Activated CD4-positive, alpha-beta T cell treated with anti-CD3 and anti-CD28 coated beads, Interleukin-2, amount 10 ng/mL, durations not matched to agents 24 days and 14 days (primary cell): Measurements from ENCODE around the gene GALNT2. TPM values are rescaled to one million over a fixed set of nuclear protein-coding genes. Genes with fewer than 3 reads are reported as not detected.

Source experiments
- DNase-seq: peaks from one replicate; pipeline ENCODE4 v3.0.0; 2022
- H3K27ac Mint-ChIP-seq: one replicate; pipeline ENCODE4 v1.8.0; 2022; ENCODE audit warnings: mild to moderate bottlenecking, mixed read lengths
- H3K27me3 Mint-ChIP-seq: one replicate; pipeline ENCODE4 v1.8.0; 2022; ENCODE audit warnings: mixed read lengths
- H3K36me3 Mint-ChIP-seq: one replicate; pipeline ENCODE4 v1.8.0; 2022; ENCODE audit warnings: low read depth, mild to moderate bottlenecking, mixed read lengths
- H3K4me1 Mint-ChIP-seq: one replicate; pipeline ENCODE4 v1.8.0; 2021; ENCODE audit warnings: mixed read lengths
- H3K4me3 Mint-ChIP-seq: one replicate; pipeline ENCODE4 v1.8.0; 2022; ENCODE audit warnings: mild to moderate bottlenecking, moderate library complexity, mixed read lengths
- H3K9me3 Mint-ChIP-seq: one replicate; pipeline ENCODE4 v1.8.0; 2021; ENCODE audit warnings: mixed read lengths
- intact Hi-C: fragments of 100-400 bp; cut with micrococcal nuclease; formaldehyde crosslinking; loops from one replicate; pipeline ENCODE4 v1.15.1; 2023
- total RNA-seq: library from RNA; stranded (reverse); gene quantifications from 2 replicates; pipeline ENCODE4 v1.2.3, GENCODE V29; 2022

Gene GALNT2
- total RNA-seq, 1 donor from 2014 or later = 72.4 TPM

- intact Hi-C loops = no loop called here
- no peak overlapping the region for H3K27ac Mint-ChIP-seq
- H3K4me1 Mint-ChIP-seq = peaks cover 9% of the 10 kb centered on the region
- H3K9me3 Mint-ChIP-seq = no peaks in the 10 kb centered on the region
- peaks cover 6% of the 10 kb centered on the region for H3K36me3 Mint-ChIP-seq
- H3K4me3 Mint-ChIP-seq = no peak overlapping the region
- H3K27me3 Mint-ChIP-seq = no peaks in the 10 kb centered on the region
- no peak for DNase-seq
These were observed 159.2 kb downstream of the GALNT2 start for GRCh38 chr1:230226007-230226800.

DNA sequence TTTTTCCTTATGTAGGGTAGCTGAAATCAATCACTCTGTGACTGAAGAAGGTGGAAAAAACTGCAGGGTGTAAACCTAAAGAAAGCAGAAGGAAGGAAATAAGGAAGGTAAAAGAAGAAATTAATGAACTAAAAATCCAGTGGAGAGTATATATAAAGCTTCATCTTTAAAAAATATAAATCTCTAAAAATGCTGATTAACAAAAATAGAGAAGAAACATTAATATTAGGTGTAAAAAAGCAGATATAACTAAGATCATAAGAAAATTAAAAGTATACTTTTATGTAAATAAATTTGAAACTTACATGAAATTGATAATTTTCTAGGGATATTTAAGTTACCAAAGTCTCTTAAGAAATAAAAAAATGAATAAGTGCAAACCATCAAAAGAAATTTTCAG lies 159.8 kb downstream of the GALNT2 start:
- DNase-seq = no peak
- Mint-ChIP-seq H3K27ac (no peak overlapping the region), H3K9me3 (no peaks in the 10 kb centered on the region), H3K4me3 (no peak overlapping the region), H3K27me3 (no peaks in the 10 kb centered on the region), H3K4me1 (peaks cover 13% of the 10 kb centered on the region), H3K36me3 (peaks cover 6% of the 10 kb centered on the region)
- intact Hi-C loops = no loop called here

DNA sequence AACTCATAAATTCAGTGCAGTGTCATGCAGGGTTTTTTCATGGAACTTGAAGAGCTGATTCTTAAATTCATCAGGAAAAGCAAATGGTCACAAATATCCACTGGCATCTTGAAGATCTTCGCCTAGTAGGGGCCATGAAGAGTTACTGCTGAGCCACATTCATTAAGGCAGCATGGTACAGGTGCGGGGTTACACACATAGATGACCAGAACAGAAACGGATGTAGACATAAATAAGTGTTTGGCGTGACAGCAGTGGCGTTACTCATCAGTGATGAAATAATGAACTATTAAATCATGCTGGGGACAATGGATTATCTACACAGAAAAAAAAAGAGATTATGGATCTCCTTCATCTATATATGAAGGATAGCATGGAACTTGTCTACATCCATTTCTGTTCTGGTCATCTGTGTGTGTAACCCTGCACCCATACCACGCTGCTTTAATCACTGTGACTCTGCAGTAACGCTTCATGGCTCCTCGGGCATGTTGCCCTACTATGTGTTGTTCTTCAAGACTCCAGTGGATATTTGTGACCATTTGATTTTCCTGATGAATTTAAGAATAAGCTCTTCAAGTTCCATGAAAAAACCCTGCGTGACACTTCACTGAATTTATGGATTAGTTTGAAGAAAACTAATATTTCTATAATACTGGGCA lies 161.3 kb downstream of the GALNT2 start:
- no peak for DNase-seq
- peaks cover 13% of the 10 kb centered on the region for H3K4me1 Mint-ChIP-seq
- peaks cover 5% of the 10 kb centered on the region for H3K36me3 Mint-ChIP-seq
- H3K4me3 Mint-ChIP-seq = no peak overlapping the region
- no peaks in the 10 kb centered on the region for H3K9me3 Mint-ChIP-seq
- no peaks in the 10 kb centered on the region for H3K27me3 Mint-ChIP-seq
- no peak overlapping the region for H3K27ac Mint-ChIP-seq
- intact Hi-C loops = no loop called here

GRCh38 chr1:230230273-230230672 lies 163.2 kb downstream of the GALNT2 start:
- Mint-ChIP-seq H3K4me1 (peaks cover 13% of the 10 kb centered on the region), H3K36me3 (peaks cover 7% of the 10 kb centered on the region), H3K9me3 (no peaks in the 10 kb centered on the region), H3K4me3 (no peak overlapping the region), H3K27me3 (no peaks in the 10 kb centered on the region), H3K27ac (no peak overlapping the region)
- intact Hi-C loops = no loop called here
- no peak for DNase-seq

- Mint-ChIP-seq H3K36me3 (peaks cover 15% of the 10 kb centered on the region), H3K4me1 (peaks cover 11% of the 10 kb centered on the region), H3K4me3 (no peak overlapping the region), H3K27me3 (no peaks in the 10 kb centered on the region), H3K9me3 (no peaks in the 10 kb centered on the region), H3K27ac (peak overlapping the region; percentile 81)
- intact Hi-C loops = no loop called here
- no peak for DNase-seq
These were observed 164.1 kb downstream of the GALNT2 start for GRCh38 chr1:230230948-230231773.

DNA sequence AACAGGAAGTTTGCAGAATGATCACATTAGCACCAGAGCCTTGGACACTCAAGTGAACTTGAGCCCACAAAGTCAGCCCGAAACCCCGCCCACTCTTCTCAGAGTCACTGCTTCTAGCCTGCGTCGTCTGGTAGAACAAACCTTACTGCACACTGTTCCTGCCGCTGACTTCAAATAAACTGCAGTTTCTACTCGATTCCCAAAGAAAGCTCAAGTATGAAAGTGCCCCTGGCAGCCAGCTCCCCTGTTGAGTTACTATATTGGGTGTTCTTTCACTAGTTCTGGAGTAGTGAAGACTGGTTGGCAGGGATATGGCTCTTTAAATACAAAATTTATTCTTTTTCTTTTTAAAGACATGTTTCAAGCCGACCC lies 164.7 kb downstream of the GALNT2 start:
- Mint-ChIP-seq H3K27ac (peak overlapping the region; percentile 81), H3K27me3 (no peaks in the 10 kb centered on the region), H3K9me3 (no peaks in the 10 kb centered on the region), H3K36me3 (peaks cover 19% of the 10 kb centered on the region), H3K4me3 (no peak overlapping the region), H3K4me1 (peaks cover 11% of the 10 kb centered on the region)
- intact Hi-C loops = no loop called here
- no peak for DNase-seq

DNA sequence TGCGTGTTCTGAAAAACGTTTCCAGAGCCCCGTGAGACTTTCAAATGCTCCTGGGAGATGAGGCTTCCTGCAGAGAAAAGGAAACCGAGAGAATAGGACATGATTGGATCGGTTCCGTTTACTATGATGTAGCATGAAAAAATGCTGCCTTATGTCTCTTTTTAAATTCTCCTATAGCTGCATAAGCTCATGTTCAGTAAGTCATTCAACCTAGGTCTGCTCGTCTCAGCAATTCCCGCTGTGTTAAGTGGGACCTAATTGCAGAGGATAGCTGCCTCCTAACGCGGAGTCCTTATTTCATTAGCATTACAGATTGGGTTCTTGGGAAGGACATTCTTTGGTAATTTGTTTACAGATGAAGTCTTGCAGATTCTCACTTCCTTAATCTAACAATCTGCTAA lies 165.3 kb downstream of the GALNT2 start:
- intact Hi-C loops = no loop called here
- Mint-ChIP-seq H3K27me3 (no peaks in the 10 kb centered on the region), H3K4me3 (no peak overlapping the region), H3K27ac (no peak overlapping the region), H3K9me3 (no peaks in the 10 kb centered on the region), H3K36me3 (peaks cover 26% of the 10 kb centered on the region), H3K4me1 (peaks cover 11% of the 10 kb centered on the region)
- DNase-seq = no peak

DNA sequence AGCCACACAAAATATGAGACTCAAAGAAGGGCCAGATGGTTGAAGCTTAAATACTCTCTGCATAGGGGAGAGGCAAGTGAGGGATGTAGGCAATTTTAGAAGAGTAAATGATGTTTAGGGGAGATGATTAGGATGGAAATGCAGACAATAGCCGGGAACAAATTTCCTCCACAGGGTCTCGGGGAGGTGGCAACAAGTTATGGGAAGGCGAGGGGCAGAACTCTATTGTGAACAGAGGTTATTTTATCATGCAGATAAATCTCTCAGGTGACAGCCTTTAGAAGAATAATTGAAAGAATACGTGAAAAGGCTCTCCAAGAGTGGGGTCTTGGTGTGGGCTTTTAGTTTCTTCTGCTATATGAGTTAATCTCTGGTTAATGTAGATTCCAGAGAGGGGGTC lies 166.7 kb downstream of the GALNT2 start:
- DNase-seq = no peak
- Mint-ChIP-seq H3K27me3 (no peaks in the 10 kb centered on the region), H3K9me3 (no peaks in the 10 kb centered on the region), H3K36me3 (peaks cover 34% of the 10 kb centered on the region), H3K4me3 (no peak overlapping the region), H3K27ac (no peak overlapping the region), H3K4me1 (peaks cover 14% of the 10 kb centered on the region)
- intact Hi-C loops = no loop called here

GRCh38 chr1:230235876-230236275 lies 168.8 kb downstream of the GALNT2 start:
- Mint-ChIP-seq H3K9me3 (no peaks in the 10 kb centered on the region), H3K27me3 (no peaks in the 10 kb centered on the region), H3K4me1 (peaks cover 23% of the 10 kb centered on the region), H3K27ac (no peak overlapping the region), H3K36me3 (peaks cover 42% of the 10 kb centered on the region), H3K4me3 (no peak overlapping the region)
- DNase-seq = no peak
- intact Hi-C loops = no loop called here

DNA sequence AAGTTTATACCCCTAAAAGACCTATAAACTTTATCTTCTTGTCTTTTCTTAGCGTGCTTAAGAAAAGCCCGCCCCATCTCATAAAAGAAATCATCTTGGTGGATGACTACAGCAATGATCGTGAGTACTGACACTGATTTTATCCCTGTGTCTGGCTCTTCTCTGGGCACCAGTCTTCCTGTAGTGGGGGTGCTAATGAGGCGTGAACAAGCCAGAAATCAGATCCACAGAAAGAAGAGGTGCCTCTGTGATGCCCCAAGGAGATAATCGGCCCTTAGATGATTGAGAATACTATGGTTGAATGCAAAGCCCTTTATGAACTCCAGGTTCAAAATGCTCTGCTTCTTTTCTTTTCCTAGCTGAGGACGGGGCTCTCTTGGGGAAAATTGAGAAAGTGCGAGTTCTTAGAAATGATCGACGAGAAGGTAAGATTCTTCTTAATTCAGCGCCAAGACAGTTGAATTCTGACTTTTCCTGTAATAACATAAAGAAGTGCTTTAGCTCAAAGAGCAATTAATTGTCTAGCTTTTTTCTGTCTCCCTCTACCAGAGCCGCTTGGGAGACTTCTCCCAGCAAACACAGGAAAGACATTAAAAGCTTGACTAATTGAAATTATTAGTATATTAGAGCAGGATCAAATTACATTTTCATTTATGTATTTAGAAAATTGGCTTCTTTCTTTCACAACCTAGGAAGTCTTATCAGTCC lies 169.4 kb downstream of the GALNT2 start:
- Mint-ChIP-seq H3K4me3 (no peak overlapping the region), H3K36me3 (peaks cover 44% of the 10 kb centered on the region), H3K27ac (no peak overlapping the region), H3K27me3 (no peaks in the 10 kb centered on the region), H3K4me1 (peaks cover 23% of the 10 kb centered on the region), H3K9me3 (peaks cover 4% of the 10 kb centered on the region)
- intact Hi-C loops = no loop called here
- DNase-seq = no peak

DNA sequence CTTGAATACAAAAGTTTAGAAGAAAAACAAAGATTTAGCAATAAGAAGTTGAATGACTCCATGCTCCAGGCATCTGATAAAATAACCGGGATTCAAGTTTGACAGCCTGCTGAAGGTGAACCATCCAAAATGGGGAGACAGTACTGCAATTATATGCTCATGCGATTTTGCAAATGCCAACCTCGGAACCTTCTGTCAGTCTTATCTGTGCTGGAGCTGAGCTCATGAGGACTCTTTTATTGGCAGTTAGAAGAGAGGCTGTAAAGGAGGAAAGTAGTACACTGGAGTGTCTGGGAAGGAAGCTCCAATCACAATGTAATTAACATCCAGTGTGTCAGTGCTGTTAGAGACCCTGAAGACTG lies 170.0 kb downstream of the GALNT2 start:
- Mint-ChIP-seq H3K27ac (no peak overlapping the region), H3K36me3 (peaks cover 49% of the 10 kb centered on the region)

DNA sequence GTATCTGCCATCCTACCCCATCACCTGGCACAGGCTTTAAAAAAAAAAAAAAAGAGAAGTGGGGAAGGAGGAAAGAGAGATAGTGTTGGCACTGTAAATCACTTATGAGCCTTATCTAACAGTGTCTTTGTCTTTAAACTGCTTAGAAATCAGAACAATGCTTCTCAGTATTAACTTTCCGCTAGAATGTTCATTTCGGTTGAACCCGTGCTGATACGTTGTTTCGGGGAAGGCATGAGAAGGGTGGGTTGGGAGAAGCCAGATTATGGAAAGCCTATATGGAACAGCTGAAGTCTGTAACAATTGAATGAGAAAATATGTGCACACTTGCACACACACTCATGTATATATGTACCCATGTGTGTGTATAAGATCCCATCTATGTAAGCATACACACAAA lies 170.8 kb downstream of the GALNT2 start:
- DNase-seq = no peak
- Mint-ChIP-seq H3K9me3 (peaks cover 4% of the 10 kb centered on the region), H3K4me1 (peaks cover 24% of the 10 kb centered on the region), H3K4me3 (no peak overlapping the region), H3K27ac (no peak overlapping the region), H3K27me3 (no peaks in the 10 kb centered on the region), H3K36me3 (peaks cover 52% of the 10 kb centered on the region)
- intact Hi-C loops = no loop called here

More for the DNA sequence above, 170.0 kb downstream of the GALNT2 start:
- DNase-seq = no peak
- Mint-ChIP-seq H3K4me3 (no peak overlapping the region), H3K9me3 (peaks cover 4% of the 10 kb centered on the region), H3K27me3 (no peaks in the 10 kb centered on the region), H3K4me1 (peaks cover 22% of the 10 kb centered on the region)
- intact Hi-C loops = no loop called here

- DNase-seq = no peak
- intact Hi-C loops = loop anchor here (1.0 to 5.0 kb wide), 9 partner anchors 11 to 576 kb away; partner anchors contain the start of gene GALNT2
- peak overlapping the region; percentile 44 for H3K4me3 Mint-ChIP-seq
- H3K27ac Mint-ChIP-seq = peak overlapping the region; percentile 83
- H3K9me3 Mint-ChIP-seq = peaks cover 4% of the 10 kb centered on the region
- H3K4me1 Mint-ChIP-seq = peaks cover 35% of the 10 kb centered on the region
- peaks cover 61% of the 10 kb centered on the region for H3K36me3 Mint-ChIP-seq
- H3K27me3 Mint-ChIP-seq = no peaks in the 10 kb centered on the region
These were observed 173.5 kb downstream of the GALNT2 start for GRCh38 chr1:230240446-230241086.
